GM21717 (cell line): ENCODE measurements around the gene ABTB2.
A peak's percentile ranks its signal among the peaks of the same experiment; 100 is the strongest.

Experiments
- ATAC-seq: cut with Tn5 transposase; IDR thresholded peaks from one replicate; pipeline ENCODE4 v1.9.1; 2021; ENCODE audit warnings: mild to moderate bottlenecking, moderate library complexity; ENCODE audit not compliant: unreplicated experiment

The ABTB2 gene

GRCh38 chr11:34245041-34245440 is 112.8 kb downstream of the ABTB2 start:
- ATAC-seq, result no peak

- peak; percentile 57 for ATAC-seq
Observed at GRCh38 chr11:34243600-34244464, 114.0 kb downstream of the ABTB2 start.

- peak; percentile 28 for ATAC-seq
Observed at GRCh38 chr11:34242037-34242625, 115.7 kb downstream of the ABTB2 start.

- no peak for ATAC-seq
Observed at GRCh38 chr11:34240150-34240494, 117.7 kb downstream of the ABTB2 start.

- ATAC-seq, result no peak
Observed at GRCh38 chr11:34239465-34240149, 118.2 kb downstream of the ABTB2 start.

GRCh38 chr11:34238966-34239365 is 118.8 kb downstream of the ABTB2 start:
- ATAC-seq, result no peak

- no peak for ATAC-seq
Observed at GRCh38 chr11:34238533-34238932, 119.3 kb downstream of the ABTB2 start.

GRCh38 chr11:34236572-34236971 is 121.2 kb downstream of the ABTB2 start:
- ATAC-seq, result no peak

- no peak for ATAC-seq
Observed at GRCh38 chr11:34235591-34236071, 122.2 kb downstream of the ABTB2 start.

- no peak for ATAC-seq
Observed at GRCh38 chr11:34235189-34235588, 122.6 kb downstream of the ABTB2 start.

- peak; percentile 76 for ATAC-seq
Observed at GRCh38 chr11:34234086-34234740, 123.6 kb downstream of the ABTB2 start.

- no peak for ATAC-seq
Observed at GRCh38 chr11:34233215-34233614, 124.6 kb downstream of the ABTB2 start.

- no peak for ATAC-seq
Observed at GRCh38 chr11:34232807-34233206, 125.0 kb downstream of the ABTB2 start.

- no peak for ATAC-seq
Observed at GRCh38 chr11:34226210-34226609, 131.6 kb downstream of the ABTB2 start.

GRCh38 chr11:34225091-34225490 is 132.7 kb downstream of the ABTB2 start:
- no peak for ATAC-seq

- ATAC-seq, result no peak
Observed at GRCh38 chr11:34224434-34224966, 133.3 kb downstream of the ABTB2 start.

GRCh38 chr11:34223907-34224306 is 133.9 kb downstream of the ABTB2 start:
- ATAC-seq, result no peak

- no peak for ATAC-seq
Observed at GRCh38 chr11:34223021-34223813, 134.6 kb downstream of the ABTB2 start.

GRCh38 chr11:34222030-34222429 is 135.8 kb downstream of the ABTB2 start:
- ATAC-seq, result no peak

- no peak for ATAC-seq
Observed at GRCh38 chr11:34219941-34220370, 137.9 kb downstream of the ABTB2 start.
